Thymus (tissue), 11 donors: Measurements from ENCODE around the gene METTL5. TPM values are rescaled to one million over a fixed set of nuclear protein-coding genes. Genes with fewer than 3 reads are reported as not detected.
A peak's percentile ranks its signal among the peaks of the same experiment; 100 is the strongest.

Experiments used
- DNase-seq, 9 donors: peaks; one replicate each; pipeline ENCODE4 v3.0.0-alpha.2; 2013; ENCODE audit warnings: low spot score in 9 of 9, low read depth in 6 of 9, missing footprints in 1 of 9
- H3K27ac ChIP-seq, 2 donors: one replicate each; pipeline ENCODE4 v1.5.1; 2013; ENCODE audit warnings: control low read depth in 1 of 2, low read depth in 1 of 2, low read length in 1 of 2, mild to moderate bottlenecking in 1 of 2, moderate library complexity in 1 of 2
- H3K27me3 ChIP-seq, 2 donors: one replicate each; pipeline ENCODE4 v1.5.1; 2013; ENCODE audit warnings: low read length in 1 of 2; ENCODE audit not compliant: control insufficient read depth in 2 of 2, insufficient read depth in 1 of 2
- H3K36me3 ChIP-seq, 2 donors: one replicate each; pipeline ENCODE4 v1.5.1; 2013; ENCODE audit warnings: low read length in 1 of 2, mild to moderate bottlenecking in 1 of 2, moderate library complexity in 1 of 2; ENCODE audit not compliant: control insufficient read depth in 2 of 2, insufficient read depth in 2 of 2
- H3K4me1 ChIP-seq, 2 donors: one replicate each; pipeline ENCODE4 v1.5.1; 2013; ENCODE audit warnings: low read length in 2 of 2; ENCODE audit not compliant: control insufficient read depth in 2 of 2, insufficient read depth in 2 of 2
- H3K4me3 ChIP-seq, 2 donors: one replicate each; pipeline ENCODE4 v1.5.1; 2013; ENCODE audit warnings: low read length in 2 of 2, control low read depth in 1 of 2, mild to moderate bottlenecking in 1 of 2
- H3K9me3 ChIP-seq, 2 donors: one replicate each; pipeline ENCODE4 v1.5.1; 2013; ENCODE audit warnings: low read length in 1 of 2, mild to moderate bottlenecking in 1 of 2; ENCODE audit not compliant: control insufficient read depth in 2 of 2, insufficient read depth in 1 of 2
- WGBS: extraction: QIAGEN DNeasy Blood & Tissue Kit; methylation state at CpG from one replicate; pipeline ENCODE4 v1.1.7; 2013; 5-methylcytosine and 5-hydroxymethylcytosine counted together
- polyA plus RNA-seq: library from polyadenylated mRNA; stranded (reverse); fragments of 200-250 nt; gene quantifications from one replicate; pipeline ENCODE4 v1.2.3, GENCODE V29; 2013
- total RNA-seq: library from RNA; stranded (reverse); fragments of 120-200 nt; gene quantifications from one replicate; pipeline ENCODE4 v1.2.4, GENCODE V29; 2013
- donor health status: healthy.

Gene METTL5
- total and polyA plus RNA-seq, 2 donors, result 42.8 to 61.3 TPM

GRCh38 chr2:169767243-169767888, 57.3 kb downstream of the METTL5 start:
- 31% methylated on average over 12 of the region's 12 CpGs for WGBS
- no peak overlapping the region for H3K4me3 ChIP-seq

GRCh38 chr2:169765523-169765922, 59.2 kb downstream of the METTL5 start:
- H3K36me3 ChIP-seq, result no peaks in the 10 kb centered on the region
- peaks cover 7 to 19% of the 10 kb centered on the region in 2 donors for H3K27me3 ChIP-seq
- WGBS, result 97% methylated on average over 6 of the region's 6 CpGs
- DNase-seq, result no peak
- H3K4me3 ChIP-seq, result no peak overlapping the region
- H3K4me1 ChIP-seq, result peaks cover 0 to 16% of the 10 kb centered on the region in 2 donors
- no peak overlapping the region for H3K27ac ChIP-seq
- H3K9me3 ChIP-seq, result peaks cover 0 to 1% of the 10 kb centered on the region in 2 donors

More at GRCh38 chr2:169767243-169767888, 57.3 kb downstream of the METTL5 start:
- Histone ChIP-seq H3K36me3 (no peaks in the 10 kb centered on the region), H3K9me3 (peaks cover 0 to 1% of the 10 kb centered on the region in 2 donors), H3K4me1 (peaks cover 0 to 16% of the 10 kb centered on the region in 2 donors), H3K27ac (no peak overlapping the region), H3K27me3 (peaks cover 7 to 19% of the 10 kb centered on the region in 2 donors)
- peak in 8 of 9 donors; percentile 42 to 75 (median 58) for DNase-seq

- Histone ChIP-seq H3K27me3 (no peaks in the 10 kb centered on the region), H3K4me1 (no peaks in the 10 kb centered on the region), H3K36me3 (no peaks in the 10 kb centered on the region), H3K27ac (no peak overlapping the region), H3K4me3 (no peak overlapping the region), H3K9me3 (no peaks in the 10 kb centered on the region)
- no peak for DNase-seq
- 71% methylated on average over 6 of the region's 6 CpGs for WGBS
These were observed 62.8 kb downstream of the METTL5 start for GRCh38 chr2:169761970-169762292.

Other genes starting within 250 kb of the METTL5 start
- 55.4 TPM for gene PPIG, start 240.6 kb downstream of the METTL5 start, total RNA-seq
- gene PPIG, start 240.6 kb downstream of the METTL5 start, polyA plus RNA-seq, result 38.1 TPM
- not detected for gene CFAP210, start 130.5 kb downstream of the METTL5 start, total RNA-seq
- gene CFAP210, start 130.5 kb downstream of the METTL5 start, polyA plus RNA-seq, result 0.21 TPM
- 4.3 TPM for gene PHOSPHO2, start 130.4 kb downstream of the METTL5 start, total RNA-seq
- gene PHOSPHO2, start 130.4 kb downstream of the METTL5 start, polyA plus RNA-seq, result 3.9 TPM
- 21.2 TPM for gene KLHL23, start 91.1 kb downstream of the METTL5 start, total RNA-seq
- 4.5 TPM for gene KLHL23, start 91.1 kb downstream of the METTL5 start, polyA plus RNA-seq
- gene SSB, start 26.0 kb downstream of the METTL5 start, total RNA-seq, result 98.1 TPM
- 136 TPM for gene SSB, start 26.0 kb downstream of the METTL5 start, polyA plus RNA-seq
- 14.1 TPM for gene UBR3, start 2.5 kb upstream of the METTL5 start, total RNA-seq
- 20.1 TPM for gene UBR3, start 2.5 kb upstream of the METTL5 start, polyA plus RNA-seq